Ascending aorta (tissue), 2 donors: ENCODE data around the gene SLC8A2. TPM values are rescaled to one million over a fixed set of nuclear protein-coding genes. Genes with fewer than 3 reads are reported as not detected.

Experiments
- DNase-seq, 2 donors: peaks; one replicate each; pipeline ENCODE4 v3.0.0-alpha.2; 2019; ENCODE audit warnings: low spot score in 2 of 2
- H3K27ac ChIP-seq, 2 donors: fragments of 200-600 bp; sonication (generic); one replicate each; pipeline ENCODE4 v1.5.1; 2016 to 2017; ENCODE audit warnings: mild to moderate bottlenecking in 1 of 2
- H3K27me3 ChIP-seq: fragments of 200-600 bp; sonication (generic); one replicate; pipeline ENCODE4 v1.5.1; 2017
- H3K36me3 ChIP-seq, 2 donors: fragments of 200-600 bp; sonication (generic); one replicate each; pipeline ENCODE4 v1.5.1; 2016
- H3K4me1 ChIP-seq, 2 donors: fragments of 200-600 bp; sonication (generic); one replicate each; pipeline ENCODE4 v1.5.1; 2016 to 2017; ENCODE audit warnings: mild to moderate bottlenecking in 1 of 2
- H3K4me3 ChIP-seq, 2 donors: fragments of 200-600 bp; sonication (generic); one replicate each; pipeline ENCODE4 v1.5.1; 2016 to 2017; ENCODE audit warnings: mild to moderate bottlenecking in 1 of 2
- H3K9me3 ChIP-seq, 2 donors: fragments of 200-600 bp; sonication (generic); one replicate each; pipeline ENCODE4 v1.5.1; 2016
- intact Hi-C: fragments of 100-400 bp; cut with DNase I; formaldehyde crosslinking; loops from one replicate; pipeline ENCODE4 v1.15.1; 2023
- total RNA-seq: library from RNA; depleted of rRNA; stranded (reverse); fragments of >200 nt; gene quantifications from one replicate; pipeline ENCODE4 v1.1.0, GENCODE V29; 2016
- TF ChIP-seq, protein P1 (sequence below), 3 experiments: fragments of 200-600 bp in 2 of 3; fragments of 450-650 bp in 1 of 3; sonication (generic) in 2 of 3; IDR thresholded peaks; one replicate each; pipeline ENCODE4 v1.5.1; 2016 to 2019; ENCODE audit warnings: antibody characterized with exemption in 3 of 3, mild to moderate bottlenecking in 1 of 3, moderate library complexity in 1 of 3

Gene SLC8A2
- total RNA-seq, 1 donor from 2014 or later, result not detected

DNA sequence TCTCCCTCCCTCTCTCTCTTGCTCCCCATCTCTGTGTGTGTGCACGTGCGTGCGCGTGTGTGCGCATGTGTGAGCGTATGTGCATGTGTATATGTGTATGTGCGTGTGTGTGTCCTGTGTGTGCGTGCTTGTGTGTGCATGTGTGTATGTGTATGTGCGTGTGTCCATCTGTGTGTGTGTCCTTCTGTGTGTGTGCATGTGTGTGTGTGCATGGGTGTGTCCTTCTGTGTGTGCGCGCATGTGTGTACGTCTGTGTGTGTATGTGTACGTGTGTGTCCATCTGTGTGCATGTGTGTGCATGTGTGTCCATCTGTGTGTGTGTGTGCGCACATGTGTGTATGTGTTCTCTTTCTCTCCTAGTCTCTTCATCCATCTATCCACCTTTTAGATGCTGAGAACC is 12.2 kb downstream of the SLC8A2 start:
- TF ChIP-seq, protein P1, sequence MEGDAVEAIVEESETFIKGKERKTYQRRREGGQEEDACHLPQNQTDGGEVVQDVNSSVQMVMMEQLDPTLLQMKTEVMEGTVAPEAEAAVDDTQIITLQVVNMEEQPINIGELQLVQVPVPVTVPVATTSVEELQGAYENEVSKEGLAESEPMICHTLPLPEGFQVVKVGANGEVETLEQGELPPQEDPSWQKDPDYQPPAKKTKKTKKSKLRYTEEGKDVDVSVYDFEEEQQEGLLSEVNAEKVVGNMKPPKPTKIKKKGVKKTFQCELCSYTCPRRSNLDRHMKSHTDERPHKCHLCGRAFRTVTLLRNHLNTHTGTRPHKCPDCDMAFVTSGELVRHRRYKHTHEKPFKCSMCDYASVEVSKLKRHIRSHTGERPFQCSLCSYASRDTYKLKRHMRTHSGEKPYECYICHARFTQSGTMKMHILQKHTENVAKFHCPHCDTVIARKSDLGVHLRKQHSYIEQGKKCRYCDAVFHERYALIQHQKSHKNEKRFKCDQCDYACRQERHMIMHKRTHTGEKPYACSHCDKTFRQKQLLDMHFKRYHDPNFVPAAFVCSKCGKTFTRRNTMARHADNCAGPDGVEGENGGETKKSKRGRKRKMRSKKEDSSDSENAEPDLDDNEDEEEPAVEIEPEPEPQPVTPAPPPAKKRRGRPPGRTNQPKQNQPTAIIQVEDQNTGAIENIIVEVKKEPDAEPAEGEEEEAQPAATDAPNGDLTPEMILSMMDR (IDR thresholded peaks at IDR 0.05), result no peak
- intact Hi-C loops, result no loop called here
- no peaks in the 10 kb centered on the region for H3K27me3 ChIP-seq
- no peaks in the 10 kb centered on the region for H3K9me3 ChIP-seq
- H3K4me1 ChIP-seq, result no peaks in the 10 kb centered on the region
- H3K36me3 ChIP-seq, result no peaks in the 10 kb centered on the region
- no peak for DNase-seq
- no peak overlapping the region for H3K27ac ChIP-seq
- H3K4me3 ChIP-seq, result no peak overlapping the region

DNA sequence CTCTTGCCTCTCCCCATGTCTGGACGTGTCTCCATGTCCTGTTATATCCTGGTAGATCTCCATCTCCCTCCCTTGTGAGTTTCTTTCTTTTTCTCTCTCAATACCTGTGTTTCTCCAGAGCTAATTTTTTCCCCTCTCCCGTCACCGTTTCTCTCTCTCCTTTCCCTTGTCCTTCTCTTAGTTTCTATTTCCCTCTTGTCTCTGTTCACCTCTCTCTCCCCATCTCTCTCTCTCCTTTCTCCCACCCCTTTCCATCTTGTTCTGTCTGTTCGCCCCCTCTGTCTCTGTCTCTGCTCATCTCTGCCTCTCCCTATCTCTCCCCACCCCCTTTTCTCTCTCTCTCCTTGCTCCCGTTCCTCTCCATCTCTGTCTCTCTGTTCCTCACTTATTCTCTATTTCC is 13.0 kb downstream of the SLC8A2 start:
- intact Hi-C loops, result no loop called here
- Histone ChIP-seq H3K4me1 (no peaks in the 10 kb centered on the region), H3K9me3 (no peaks in the 10 kb centered on the region), H3K27ac (no peak overlapping the region), H3K4me3 (no peak overlapping the region), H3K36me3 (no peaks in the 10 kb centered on the region), H3K27me3 (no peaks in the 10 kb centered on the region)
- TF ChIP-seq, protein P1 (IDR thresholded peaks at IDR 0.05), result no peak
- DNase-seq, result no peak

DNA sequence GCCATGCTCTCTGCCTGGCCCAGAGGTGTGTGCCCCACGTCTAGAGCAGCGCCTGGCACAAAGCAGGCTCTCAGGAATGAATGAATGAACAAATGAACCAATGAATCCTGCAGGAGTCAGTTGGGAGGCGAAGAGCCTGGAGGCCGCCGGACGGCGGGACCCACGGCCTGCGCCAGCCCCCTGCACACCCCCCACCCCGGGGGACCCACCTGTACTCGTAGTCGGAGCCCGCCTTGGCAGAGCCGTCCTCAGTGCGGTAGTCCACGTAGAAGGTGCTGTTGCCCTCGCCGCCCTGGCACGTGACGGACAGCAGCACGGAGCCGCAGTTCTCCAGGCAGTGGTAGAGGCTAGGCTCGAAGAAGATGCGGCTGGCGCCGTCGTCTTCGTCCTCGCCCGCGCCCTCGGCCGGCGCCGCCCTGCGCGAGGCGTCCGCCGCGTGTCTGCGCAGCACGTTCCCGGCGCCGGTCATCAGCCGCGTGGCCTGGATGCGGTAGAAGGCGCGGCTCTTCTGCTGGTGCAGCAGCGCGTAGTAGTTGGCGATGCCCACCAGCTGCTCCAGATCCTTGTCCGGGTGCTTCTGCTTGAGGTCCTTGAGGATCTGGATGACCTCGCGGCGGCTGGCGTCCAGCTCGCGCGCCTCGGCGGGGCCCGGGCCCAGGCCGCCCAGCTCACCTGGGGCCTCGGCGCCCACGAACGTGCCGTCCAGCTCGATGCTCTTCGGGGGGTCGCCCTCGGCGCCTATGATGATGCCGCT is 14.8 kb downstream of the SLC8A2 start:
- H3K4me3 ChIP-seq, result no peak overlapping the region

DNA sequence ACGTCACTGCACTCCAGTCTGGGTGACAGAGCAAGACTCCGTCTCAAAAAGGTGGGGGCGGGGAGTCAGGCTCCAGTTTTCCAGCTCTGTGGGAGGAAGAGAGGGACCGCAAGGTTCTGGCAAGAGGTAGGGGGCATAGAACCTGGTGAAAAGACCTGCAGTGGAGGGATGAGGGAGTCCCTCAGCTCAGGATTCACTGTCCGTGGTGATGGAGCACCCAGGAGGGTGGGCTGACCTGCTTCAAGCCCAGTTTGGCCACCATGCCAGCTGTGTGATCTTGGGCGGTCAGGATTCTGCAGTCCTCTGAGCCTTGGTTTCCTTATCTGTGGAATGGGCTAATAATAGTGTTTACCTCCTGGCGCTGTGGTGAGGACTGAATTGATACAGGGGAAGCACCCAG is 21.2 kb downstream of the SLC8A2 start:
- no peak overlapping the region for H3K27ac ChIP-seq
- H3K27me3 ChIP-seq, result peaks cover 24% of the 10 kb centered on the region
- H3K4me1 ChIP-seq, result peaks cover 0 to 3% of the 10 kb centered on the region in 2 donors
- H3K9me3 ChIP-seq, result no peaks in the 10 kb centered on the region
- no peaks in the 10 kb centered on the region for H3K36me3 ChIP-seq
- TF ChIP-seq, protein P1 (IDR thresholded peaks at IDR 0.05), result no peak
- DNase-seq, result no peak
- intact Hi-C loops, result no loop called here
- H3K4me3 ChIP-seq, result no peak overlapping the region

More for the DNA sequence above, 14.8 kb downstream of the SLC8A2 start:
- Histone ChIP-seq H3K9me3 (no peaks in the 10 kb centered on the region), H3K36me3 (no peaks in the 10 kb centered on the region), H3K27ac (no peak overlapping the region), H3K4me1 (no peaks in the 10 kb centered on the region), H3K27me3 (no peaks in the 10 kb centered on the region)
- intact Hi-C loops, result no loop called here
- TF ChIP-seq, protein P1 (IDR thresholded peaks at IDR 0.05), result no peak
- DNase-seq, result no peak

DNA sequence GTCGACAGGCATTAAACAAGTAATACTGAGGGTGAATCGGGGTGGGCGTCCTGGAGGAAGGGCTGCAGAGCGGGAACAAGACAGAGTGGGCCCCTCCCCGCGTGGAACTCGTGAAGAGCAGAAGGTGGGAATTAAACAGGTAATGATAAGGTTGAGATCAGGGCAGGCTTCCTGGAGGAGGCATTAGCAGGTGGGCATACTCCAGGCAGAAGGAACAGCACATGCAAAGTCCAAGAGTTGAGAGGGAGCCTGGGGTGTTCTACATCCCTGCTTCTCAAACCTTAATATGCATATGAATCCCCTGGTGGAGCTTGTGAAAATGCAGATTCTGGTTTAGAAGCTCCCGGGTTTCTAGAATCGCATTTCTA is 23.3 kb downstream of the SLC8A2 start:
- TF ChIP-seq, protein P1 (IDR thresholded peaks at IDR 0.05), result no peak
- H3K27ac ChIP-seq, result no peak overlapping the region
- H3K4me1 ChIP-seq, result peaks cover 0 to 3% of the 10 kb centered on the region in 2 donors
- H3K36me3 ChIP-seq, result no peaks in the 10 kb centered on the region
- no peaks in the 10 kb centered on the region for H3K9me3 ChIP-seq
- no peak for DNase-seq
- H3K27me3 ChIP-seq, result peaks cover 43% of the 10 kb centered on the region
- intact Hi-C loops, result no loop called here
- H3K4me3 ChIP-seq, result no peak overlapping the region
